IPS-15b (cell line): ENCODE measurements around the gene LAT.
"Not testable (repeated sequence)": the region's sequence is repeated elsewhere in the genome, so short reads cannot be mapped to it uniquely, and the experiment has no call there.

Experiments
- H3K27me3 ChIP-seq: one replicate; pipeline ENCODE4 v1.6.1; 2013; ENCODE audit warnings: low read length; ENCODE audit not compliant: control insufficient read depth, insufficient read depth
- H3K36me3 ChIP-seq: one replicate; pipeline ENCODE4 v1.6.1; 2013; ENCODE audit warnings: low read length; ENCODE audit not compliant: control insufficient read depth, insufficient read depth
- H3K4me1 ChIP-seq: one replicate; pipeline ENCODE4 v1.6.1; 2013; ENCODE audit warnings: mild to moderate bottlenecking, low read length; ENCODE audit not compliant: control insufficient read depth, insufficient read depth
- H3K4me3 ChIP-seq: one replicate; pipeline ENCODE4 v1.5.1; 2013; ENCODE audit warnings: low read depth, low read length
- H3K9ac ChIP-seq: one replicate; pipeline ENCODE4 v1.6.1; 2013; ENCODE audit warnings: low read depth, mild to moderate bottlenecking, low read length
- H3K9me3 ChIP-seq: one replicate; pipeline ENCODE4 v1.6.1; 2013; ENCODE audit warnings: mild to moderate bottlenecking, low read length; ENCODE audit not compliant: control insufficient read depth, insufficient read depth

LAT gene

DNA sequence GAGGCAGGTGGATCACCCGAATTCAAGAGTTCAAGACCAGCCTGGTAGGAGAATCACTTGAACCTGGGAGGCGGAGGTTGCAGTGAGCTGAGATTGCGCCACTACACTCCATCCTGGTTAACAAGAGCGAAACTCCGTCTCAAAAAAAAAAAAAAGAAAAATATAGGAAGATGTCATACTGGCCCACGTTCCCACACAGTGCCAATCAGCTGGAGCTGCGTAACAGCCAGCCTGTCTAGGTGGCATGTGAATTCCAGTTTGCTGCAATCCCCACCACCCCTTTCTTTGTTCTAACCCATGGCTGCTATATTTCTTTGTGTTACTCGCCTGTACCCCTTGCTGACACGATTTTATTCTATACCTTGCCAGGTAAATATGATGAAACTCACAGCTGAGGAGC, 26.6 kb upstream of the LAT start:
- Histone ChIP-seq H3K36me3 (peaks cover 55% of the 10 kb centered on the region), H3K9ac (no peak overlapping the region), H3K4me3 (no peak overlapping the region), H3K9me3 (no peaks in the 10 kb centered on the region), H3K4me1 (no peaks in the 10 kb centered on the region), H3K27me3 (no peaks in the 10 kb centered on the region)

GRCh38 chr16:28958836-28959235, 26.0 kb upstream of the LAT start:
- Histone ChIP-seq H3K4me3 (no peak overlapping the region), H3K9ac (no peak overlapping the region), H3K27me3 (no peaks in the 10 kb centered on the region), H3K9me3 (no peaks in the 10 kb centered on the region), H3K4me1 (no peaks in the 10 kb centered on the region), H3K36me3 (peaks cover 56% of the 10 kb centered on the region)

GRCh38 chr16:28964072-28964471, 20.8 kb upstream of the LAT start:
- Histone ChIP-seq H3K4me3 (no peak overlapping the region), H3K36me3 (peaks cover 32% of the 10 kb centered on the region), H3K27me3 (no peaks in the 10 kb centered on the region), H3K9ac (no peak overlapping the region), H3K9me3 (no peaks in the 10 kb centered on the region), H3K4me1 (no peaks in the 10 kb centered on the region)

GRCh38 chr16:28964496-28964895, 20.4 kb upstream of the LAT start:
- Histone ChIP-seq H3K36me3 (peaks cover 30% of the 10 kb centered on the region), H3K4me3 (no peak overlapping the region), H3K9me3 (no peaks in the 10 kb centered on the region), H3K9ac (no peak overlapping the region), H3K27me3 (no peaks in the 10 kb centered on the region), H3K4me1 (no peaks in the 10 kb centered on the region)

DNA sequence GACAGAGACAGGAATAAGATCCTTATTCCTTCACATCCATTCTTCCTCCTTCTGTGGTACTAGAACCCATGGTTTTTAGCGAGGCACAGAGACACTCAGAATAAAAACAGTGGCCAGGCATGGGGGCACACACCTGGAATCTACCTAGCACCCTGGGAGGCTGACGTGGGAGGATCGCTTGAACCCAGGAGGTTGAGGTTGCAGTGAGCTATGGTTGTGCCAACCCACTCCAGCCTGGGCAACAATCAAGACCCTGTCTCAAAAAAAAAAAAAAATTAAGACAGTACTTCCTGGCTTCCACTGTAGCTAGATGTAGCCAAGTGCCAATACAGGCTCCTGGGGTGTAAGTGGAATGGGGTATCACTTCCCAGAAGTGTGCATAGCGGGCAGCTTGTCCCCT, 17.7 kb upstream of the LAT start:
- H3K4me3 ChIP-seq: no peak overlapping the region
- H3K27me3 ChIP-seq: no peaks in the 10 kb centered on the region
- no peaks in the 10 kb centered on the region for H3K4me1 ChIP-seq
- H3K9me3 ChIP-seq: no peaks in the 10 kb centered on the region
- H3K36me3 ChIP-seq: peaks cover 25% of the 10 kb centered on the region
- H3K9ac ChIP-seq: no peak overlapping the region

DNA sequence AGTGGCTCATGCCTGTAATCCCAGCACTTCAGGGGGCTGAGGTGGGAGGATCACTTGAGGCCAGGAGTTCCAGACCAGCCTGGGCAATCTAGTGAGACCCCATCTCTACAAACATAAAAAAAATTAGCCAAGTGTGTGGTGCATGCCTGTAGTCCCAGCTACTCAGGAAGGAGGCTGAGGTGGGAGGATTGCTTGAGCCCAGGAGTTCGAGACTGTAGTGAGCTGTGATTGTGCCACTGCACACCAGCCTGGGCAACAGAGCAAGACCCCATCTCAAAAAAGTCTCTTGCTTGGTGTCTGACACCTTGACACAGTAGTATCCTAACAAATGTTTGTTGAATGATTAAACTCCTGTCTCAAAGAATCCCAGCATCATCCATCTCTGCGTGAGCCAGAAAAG, 15.2 kb upstream of the LAT start:
- H3K36me3 ChIP-seq, H3K9ac ChIP-seq, H3K27me3 ChIP-seq, H3K4me1 ChIP-seq, H3K4me3 ChIP-seq, H3K9me3 ChIP-seq: not testable (repeated sequence)

GRCh38 chr16:28974007-28974436, 10.8 kb upstream of the LAT start:
- Histone ChIP-seq H3K9me3 (no peaks in the 10 kb centered on the region), H3K4me3 (peak overlapping the region; percentile 95), H3K36me3 (no peaks in the 10 kb centered on the region), H3K9ac (peak overlapping the region; percentile 54), H3K27me3 (no peaks in the 10 kb centered on the region), H3K4me1 (peaks cover 4% of the 10 kb centered on the region)

- Histone ChIP-seq H3K27me3 (no peaks in the 10 kb centered on the region), H3K9me3 (no peaks in the 10 kb centered on the region), H3K4me3 (peak within 1 kb of the TSS; percentile 95), H3K4me1 (peaks cover 4% of the 10 kb centered on the region), H3K9ac (peak within 1 kb of the TSS; percentile 76), H3K36me3 (no peaks in the 10 kb centered on the region)
Measured at GRCh38 chr16:28974437-28975157, 10.3 kb upstream of the LAT start, which contains the start of gene SPNS1. TSS of gene SPNS1 (plus strand) at chr16:28974778. CDS start at chr16:28975152, 374 bp downstream.

DNA sequence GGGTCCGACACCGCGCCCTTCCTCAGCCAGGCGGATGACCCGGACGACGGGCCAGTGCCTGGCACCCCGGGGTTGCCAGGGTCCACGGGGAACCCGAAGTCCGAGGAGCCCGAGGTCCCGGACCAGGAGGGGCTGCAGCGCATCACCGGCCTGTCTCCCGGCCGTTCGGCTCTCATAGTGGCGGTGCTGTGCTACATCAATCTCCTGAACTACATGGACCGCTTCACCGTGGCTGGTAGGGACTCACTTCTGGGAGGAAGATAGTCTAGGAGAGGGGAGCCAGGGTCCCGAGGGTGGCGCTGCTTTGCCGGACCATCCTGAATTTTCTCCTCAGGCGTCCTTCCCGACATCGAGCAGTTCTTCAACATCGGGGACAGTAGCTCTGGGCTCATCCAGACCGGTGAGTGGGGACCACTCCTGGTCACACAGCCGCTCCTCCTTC, 9.7 kb upstream of the LAT start:
- Histone ChIP-seq H3K9ac (peak overlapping the region; percentile 76), H3K9me3 (no peaks in the 10 kb centered on the region)

GRCh38 chr16:28977703-28978662, 6.9 kb upstream of the LAT start:
- Histone ChIP-seq H3K9ac (no peak overlapping the region), H3K27me3 (no peaks in the 10 kb centered on the region)

More for the DNA sequence above, 9.7 kb upstream of the LAT start:
- Histone ChIP-seq H3K27me3 (no peaks in the 10 kb centered on the region), H3K4me1 (peaks cover 4% of the 10 kb centered on the region), H3K4me3 (peak overlapping the region; percentile 95), H3K36me3 (no peaks in the 10 kb centered on the region)

DNA sequence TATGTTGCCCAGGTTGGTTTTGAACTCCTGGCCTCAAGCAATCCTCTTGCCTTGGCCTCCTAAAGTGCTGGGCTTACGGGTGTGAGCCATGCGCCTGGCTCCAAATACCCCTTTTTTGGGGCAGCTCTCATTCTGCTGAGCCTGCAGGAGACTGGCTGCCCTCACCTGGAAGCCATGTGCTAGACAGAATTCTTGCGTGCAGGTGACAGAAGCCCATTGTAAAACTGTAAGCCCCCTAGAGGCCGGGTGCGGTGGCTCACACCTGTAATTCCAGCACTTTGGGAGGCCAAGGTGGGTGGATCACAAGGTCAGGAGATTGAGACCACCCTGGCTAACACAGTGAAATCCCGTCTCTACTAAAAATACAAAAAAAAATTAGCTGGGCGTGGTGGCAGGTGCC, 4.5 kb upstream of the LAT start:
- peaks cover 25% of the 10 kb centered on the region for H3K36me3 ChIP-seq
- not testable (repeated sequence) for H3K4me3 ChIP-seq, H3K9me3 ChIP-seq, H3K27me3 ChIP-seq, H3K9ac ChIP-seq, H3K4me1 ChIP-seq

More at GRCh38 chr16:28977703-28978662, 6.9 kb upstream of the LAT start:
- no peaks in the 10 kb centered on the region for H3K9me3 ChIP-seq
- peaks cover 14% of the 10 kb centered on the region for H3K36me3 ChIP-seq
- H3K4me1 ChIP-seq: peaks cover 4% of the 10 kb centered on the region
- no peak overlapping the region for H3K4me3 ChIP-seq
